ENCODE results near the gene ELOA2.

DNA sequence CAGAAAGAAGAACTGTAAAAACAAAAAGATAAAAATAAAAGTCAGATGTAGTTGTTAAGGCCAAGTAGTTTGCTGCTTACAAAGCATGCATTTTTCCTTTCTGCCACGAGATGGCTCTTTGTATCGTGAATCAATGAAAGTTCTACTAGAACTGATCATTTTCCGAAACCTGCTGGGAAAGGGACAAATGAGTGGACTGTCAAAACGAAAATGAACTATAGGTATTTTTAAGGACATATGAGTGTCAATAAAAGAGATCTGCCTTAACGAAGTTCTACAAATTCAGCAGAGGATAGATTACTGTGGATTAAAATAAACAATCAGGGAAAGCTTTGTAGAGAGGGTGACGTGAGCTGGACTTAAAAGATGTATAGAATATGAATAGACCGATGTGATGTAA lies 15.0 kb upstream of the ELOA2 start:
- TF ChIP-seq CTCF (IDR thresholded peaks at IDR 0.05) (peak; percentile 81), ZFX (IDR thresholded peaks at IDR 0.05; ENCODE audit: borderline replicate concordance) (no peak)

Data from 22Rv1 (cell line).